SJCRH30 (cell line): ENCODE results near the gene ABCC12. TPM values are rescaled to one million over a fixed set of nuclear protein-coding genes. Genes with fewer than 3 reads are reported as not detected.
"Not testable (repeated sequence)": the region's sequence is repeated elsewhere in the genome, so short reads cannot be mapped to it uniquely, and the experiment has no call there.

Experiments
- DNase-seq, 2 experiments: peaks; one replicate each; pipeline ENCODE4 v3.0.0-alpha.2; 2015 to 2020
- H3K27ac ChIP-seq: fragments of 250-450 bp; sonication (Bioruptor Pico); 2 replicates; pipeline ENCODE4 v1.5.1; 2020; ENCODE audit warnings: mild to moderate bottlenecking, moderate library complexity
- H3K27me3 ChIP-seq: fragments of 250-450 bp; sonication (Bioruptor Pico); 2 replicates; pipeline ENCODE4 v1.5.1; 2020; ENCODE audit warnings: mild to moderate bottlenecking, moderate library complexity
- H3K36me3 ChIP-seq: fragments of 250-450 bp; sonication (Bioruptor Pico); 2 replicates; pipeline ENCODE4 v1.5.1; 2020; ENCODE audit warnings: mild to moderate bottlenecking, moderate library complexity
- H3K4me1 ChIP-seq: fragments of 250-450 bp; sonication (Bioruptor Pico); 2 replicates; pipeline ENCODE4 v1.5.1; 2020; ENCODE audit warnings: mild to moderate bottlenecking, moderate library complexity
- H3K4me3 ChIP-seq: fragments of 250-450 bp; sonication (Bioruptor Pico); 2 replicates; pipeline ENCODE4 v1.5.1; 2020; ENCODE audit warnings: mild to moderate bottlenecking, moderate library complexity
- H3K9me3 ChIP-seq: fragments of 250-450 bp; sonication (Bioruptor Pico); replicated peaks from 2 replicates; pipeline ENCODE4 v1.5.1; 2020; ENCODE audit warnings: mild to moderate bottlenecking, moderate library complexity
- total RNA-seq: library from RNA; depleted of rRNA; stranded (reverse); fragments of >200 nt; shearing (Covaris generic); gene quantifications from 2 replicates; pipeline ENCODE4 v1.2.3, GENCODE V29; 2014; rRNA removed

The ABCC12 gene
- total RNA-seq: not detected in 2 replicates

DNA sequence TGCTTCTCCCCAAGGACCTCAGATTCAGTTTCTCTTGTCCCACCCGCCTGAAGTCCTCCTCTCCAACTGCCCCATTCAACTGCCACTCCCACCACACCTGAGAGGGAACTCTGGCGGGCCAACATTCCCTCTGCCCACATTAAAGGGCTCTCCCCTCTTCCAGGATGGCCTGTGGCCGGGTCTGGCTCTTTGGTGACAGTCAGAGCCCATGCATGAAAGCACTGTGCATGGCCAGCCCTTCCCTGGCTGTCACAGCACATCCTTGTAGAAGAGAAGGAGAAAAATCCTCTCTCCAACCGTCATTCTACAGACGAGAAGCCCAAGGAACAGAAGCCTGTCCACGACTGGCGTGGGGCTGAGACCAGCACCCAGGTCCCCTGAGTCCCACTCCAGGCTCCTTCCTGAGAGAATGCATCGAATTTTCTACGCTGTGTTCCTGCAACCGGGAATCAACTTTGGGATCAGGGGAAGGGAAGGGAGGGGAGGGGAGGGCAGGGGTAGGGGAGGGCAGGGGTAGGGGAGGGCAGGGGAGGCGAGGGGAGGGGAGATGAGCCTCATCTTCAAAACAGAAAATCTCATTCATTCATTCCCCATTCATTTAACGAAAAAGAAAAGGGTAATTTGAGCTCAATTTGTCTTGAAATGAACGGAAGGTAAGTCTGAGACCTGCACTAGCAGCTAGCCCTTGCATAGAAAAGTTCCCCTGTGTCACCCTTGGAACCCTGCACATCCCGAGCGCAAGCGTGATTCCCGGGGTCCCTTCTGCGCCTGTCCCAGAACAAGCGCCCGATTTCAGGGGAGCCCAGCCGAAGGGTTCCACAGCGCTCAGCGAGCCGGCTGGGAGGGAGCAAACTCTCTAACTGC lies at the start of gene ABCC12:
Gene ABCC12 (minus strand): TSS at position 68 of the 864 bp plus-strand sequence. CDS start 9,569 bp downstream, outside the sequence.
- Histone ChIP-seq H3K9me3 (no peaks in the 10 kb centered on the region), H3K4me1 (no peaks in the 10 kb centered on the region), H3K27ac (no peak within 1 kb of the TSS), H3K27me3 (no peaks in the 10 kb centered on the region), H3K36me3 (no peaks in the 10 kb centered on the region), H3K4me3 (no peak within 1 kb of the TSS)
- no peak for DNase-seq

DNA sequence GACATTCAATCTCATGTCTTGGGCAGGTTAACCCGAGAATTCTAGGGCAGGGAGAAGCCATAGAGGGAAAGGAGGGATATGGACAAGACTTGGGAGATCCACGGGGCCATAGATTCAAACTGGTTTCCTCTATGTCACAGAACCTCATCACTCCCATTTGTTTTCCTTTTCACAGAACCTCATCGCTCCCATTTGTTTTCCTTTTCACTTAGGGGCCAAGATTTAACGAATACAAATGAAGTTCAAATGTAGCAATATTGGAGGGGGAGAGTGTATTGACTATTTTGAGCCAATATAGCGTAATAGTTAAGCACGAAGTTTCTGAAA lies 49.0 kb upstream of the ABCC12 start:
- H3K27ac ChIP-seq: no peak overlapping the region
- no peaks in the 10 kb centered on the region for H3K9me3 ChIP-seq
- no peak overlapping the region for H3K4me3 ChIP-seq
- H3K36me3 ChIP-seq: no peaks in the 10 kb centered on the region
- no peaks in the 10 kb centered on the region for H3K4me1 ChIP-seq
- no peak for DNase-seq
- no peaks in the 10 kb centered on the region for H3K27me3 ChIP-seq

DNA sequence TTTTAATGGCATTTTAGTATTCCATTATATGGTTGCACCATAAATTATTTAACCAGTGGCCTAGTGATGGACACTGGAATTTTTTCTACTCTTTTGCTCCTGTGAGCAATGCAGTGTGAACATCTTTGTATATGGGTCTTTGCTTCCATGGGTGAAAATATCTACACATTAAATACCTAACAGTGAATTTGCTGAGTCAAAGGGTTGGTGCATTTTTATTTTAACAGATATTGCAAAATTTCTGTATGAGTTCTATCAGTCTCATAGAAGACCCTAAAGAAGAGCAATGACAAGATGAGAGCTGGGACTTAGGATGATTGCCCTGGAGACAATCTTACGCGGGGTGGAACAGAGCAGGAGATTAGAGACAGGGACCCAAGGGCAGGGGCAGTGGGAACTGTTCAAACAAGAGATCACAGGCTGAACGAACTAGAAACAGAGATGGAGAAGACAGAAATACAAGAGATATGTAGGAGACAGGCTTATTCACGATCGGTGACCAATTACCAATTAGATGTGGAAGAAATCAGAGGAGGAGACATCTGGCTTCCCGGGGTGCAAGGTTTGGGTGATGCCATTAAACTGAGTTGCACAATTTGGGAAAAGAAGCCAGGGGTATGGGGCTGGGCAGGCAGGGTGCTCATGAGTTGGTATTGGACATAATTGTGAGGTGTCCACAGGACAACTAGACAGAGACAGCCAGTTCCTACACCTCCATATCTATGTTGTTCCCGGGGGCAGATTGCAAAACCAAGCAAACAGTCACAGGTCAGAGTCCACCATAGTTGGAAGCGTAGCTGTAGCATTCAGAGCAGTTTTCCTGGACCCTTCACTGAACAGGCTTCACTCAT lies 48.4 kb upstream of the ABCC12 start:
- H3K4me1 ChIP-seq: no peaks in the 10 kb centered on the region
- no peak for DNase-seq

DNA sequence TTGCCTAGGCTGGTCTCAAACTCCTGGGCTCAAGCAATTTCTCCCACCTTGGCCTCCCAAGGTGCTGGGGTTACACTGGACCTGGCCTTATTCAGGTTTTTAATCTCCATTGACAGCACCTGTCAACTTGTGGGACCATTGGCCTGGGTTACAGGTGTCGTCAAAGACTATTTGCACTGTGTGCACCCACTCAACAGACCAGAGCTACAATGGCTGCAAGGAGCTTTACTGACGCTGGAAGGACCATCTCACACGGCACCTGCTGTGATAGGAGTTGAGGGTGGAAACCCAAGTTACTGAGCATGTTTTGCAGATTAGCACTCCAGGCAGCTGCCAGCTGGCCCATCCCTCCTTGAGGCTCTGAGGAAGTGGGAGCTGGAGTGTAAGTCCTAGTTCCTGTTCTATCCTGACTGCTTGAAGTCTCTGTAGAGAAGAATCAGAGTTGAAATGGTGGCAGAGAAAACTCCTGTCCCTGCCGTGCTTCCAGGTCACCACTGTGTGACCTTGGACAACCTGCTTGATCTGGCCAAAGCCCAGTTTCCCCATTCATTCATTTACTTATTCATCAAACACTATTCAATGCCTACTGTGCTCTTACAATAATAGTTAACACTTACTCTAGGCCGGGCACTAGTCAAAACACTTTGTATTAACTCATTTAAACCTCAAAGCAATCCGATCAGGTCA lies 45.9 kb upstream of the ABCC12 start:
- no peaks in the 10 kb centered on the region for H3K27me3 ChIP-seq
- no peaks in the 10 kb centered on the region for H3K9me3 ChIP-seq
- no peak overlapping the region for H3K27ac ChIP-seq
- no peaks in the 10 kb centered on the region for H3K4me1 ChIP-seq
- no peaks in the 10 kb centered on the region for H3K36me3 ChIP-seq
- H3K4me3 ChIP-seq: no peak overlapping the region
- no peak for DNase-seq

More for the DNA sequence above, 48.4 kb upstream of the ABCC12 start:
- Histone ChIP-seq H3K27me3 (no peaks in the 10 kb centered on the region), H3K9me3 (no peaks in the 10 kb centered on the region), H3K4me3 (no peak overlapping the region), H3K27ac (no peak overlapping the region), H3K36me3 (no peaks in the 10 kb centered on the region)

DNA sequence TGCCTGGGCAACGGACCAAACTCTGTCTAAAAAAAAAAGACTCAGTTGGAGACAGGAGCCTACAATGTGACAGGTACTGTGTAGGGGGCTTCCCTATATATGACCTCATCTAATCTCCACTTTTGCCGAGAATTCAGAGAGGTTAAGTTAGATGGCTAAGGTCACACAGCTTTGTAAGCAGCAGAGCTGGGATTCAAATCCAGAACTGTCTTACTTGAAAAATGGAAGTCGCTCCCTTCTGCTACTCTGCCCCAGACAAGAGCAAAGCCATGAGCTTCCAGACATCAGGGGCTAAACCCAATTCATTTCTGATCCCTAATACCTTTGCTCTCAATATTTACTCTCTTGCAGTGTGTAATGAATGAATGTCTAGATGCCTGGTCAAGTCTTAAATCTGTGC lies 41.5 kb upstream of the ABCC12 start:
- DNase-seq: no peak
- no peak overlapping the region for H3K27ac ChIP-seq
- H3K36me3 ChIP-seq: no peaks in the 10 kb centered on the region
- no peaks in the 10 kb centered on the region for H3K9me3 ChIP-seq
- no peak overlapping the region for H3K4me3 ChIP-seq
- no peaks in the 10 kb centered on the region for H3K27me3 ChIP-seq
- H3K4me1 ChIP-seq: no peaks in the 10 kb centered on the region

DNA sequence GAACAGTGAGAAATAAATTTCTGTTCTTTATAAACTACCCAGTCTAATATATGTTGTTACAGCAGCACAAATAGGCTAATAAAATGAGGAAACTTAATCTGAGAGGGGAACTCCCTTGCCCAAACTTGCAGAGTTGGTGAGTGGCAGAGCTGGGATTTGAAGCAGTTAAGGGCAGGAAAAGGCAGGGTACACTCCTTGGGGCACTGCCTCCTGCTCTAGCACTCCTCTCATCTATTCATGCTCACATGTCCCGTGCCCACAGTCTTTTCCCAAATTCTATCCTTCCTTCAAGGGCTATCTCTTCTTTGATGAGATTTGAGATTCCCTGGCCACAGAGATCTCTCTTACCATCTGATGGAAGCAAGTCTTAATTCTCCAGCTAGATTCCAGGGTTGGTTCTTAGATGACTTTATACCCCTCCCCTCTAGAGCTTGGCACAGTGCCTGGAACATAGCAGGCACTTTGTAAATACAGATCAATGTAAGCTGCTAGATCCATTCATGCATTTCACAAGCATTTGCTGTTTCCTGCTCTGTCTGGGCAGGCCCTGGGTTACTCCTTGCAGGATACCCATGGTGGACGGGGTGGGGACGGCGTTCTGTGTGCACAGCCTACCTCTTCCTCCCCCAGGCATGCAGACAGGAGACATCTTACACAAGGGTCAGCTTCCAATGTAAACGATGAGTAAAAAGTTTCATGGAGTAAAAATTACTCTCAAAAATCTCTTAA lies 39.2 kb upstream of the ABCC12 start:
- H3K27me3 ChIP-seq: no peaks in the 10 kb centered on the region
- H3K27ac ChIP-seq: no peak overlapping the region
- no peaks in the 10 kb centered on the region for H3K4me1 ChIP-seq
- H3K9me3 ChIP-seq: no peaks in the 10 kb centered on the region
- H3K36me3 ChIP-seq: no peaks in the 10 kb centered on the region
- DNase-seq: peak in 1 of 2 experiments; percentile 15
- H3K4me3 ChIP-seq: no peak overlapping the region

DNA sequence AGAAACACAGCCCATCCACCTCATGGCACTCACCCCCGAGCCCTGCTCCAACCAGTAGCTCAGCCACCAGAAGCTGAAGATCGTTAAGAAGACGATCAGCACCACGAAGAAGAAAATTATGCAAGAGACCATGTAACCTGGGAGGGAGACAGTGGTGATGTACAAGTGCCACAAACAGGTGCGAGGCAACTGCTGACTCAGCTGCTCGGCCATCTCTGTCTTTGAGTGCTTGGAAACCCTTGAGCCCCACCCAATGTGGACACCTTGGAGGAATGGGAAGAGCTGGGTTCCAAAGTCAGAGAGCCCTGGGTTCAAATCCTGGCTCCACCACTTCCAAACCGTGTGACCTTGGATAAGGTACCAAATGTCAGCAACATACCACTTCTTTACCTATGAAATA lies 38.1 kb upstream of the ABCC12 start:
- Histone ChIP-seq H3K27me3 (no peaks in the 10 kb centered on the region), H3K4me3 (no peak overlapping the region), H3K4me1 (no peaks in the 10 kb centered on the region), H3K27ac (no peak overlapping the region), H3K9me3 (no peaks in the 10 kb centered on the region), H3K36me3 (no peaks in the 10 kb centered on the region)
- no peak for DNase-seq

DNA sequence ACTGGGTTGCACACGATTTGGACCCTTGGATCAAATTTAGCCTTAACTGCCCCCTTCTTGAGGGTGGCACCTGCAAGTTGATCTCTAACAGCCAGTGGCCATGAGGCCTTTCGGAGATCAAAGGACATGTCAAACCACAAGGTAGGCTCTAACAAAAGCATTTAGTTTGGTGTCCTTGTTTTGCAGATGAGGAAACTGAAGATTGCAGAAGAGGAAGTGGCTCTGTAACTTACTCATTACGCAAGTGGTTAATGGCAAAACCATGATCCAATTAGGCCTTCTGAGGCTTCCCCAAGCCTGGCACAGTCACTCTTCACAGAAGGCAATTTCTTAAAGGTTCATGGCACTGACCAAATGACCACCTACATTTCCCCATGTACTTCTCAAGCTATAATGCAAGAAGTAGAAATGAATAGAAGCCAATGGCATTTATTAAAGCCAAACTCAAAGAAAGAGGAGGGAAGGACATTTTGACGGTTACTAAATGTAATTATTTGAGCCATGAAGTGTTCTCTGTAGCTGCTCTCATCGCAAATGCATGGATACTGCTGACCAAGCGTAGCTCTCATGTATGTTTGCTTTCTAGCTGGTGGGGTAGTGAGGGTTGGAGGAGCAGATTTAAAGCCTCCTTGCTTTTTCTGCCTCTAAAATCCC lies 32.8 kb upstream of the ABCC12 start:
- no peaks in the 10 kb centered on the region for H3K27me3 ChIP-seq

DNA sequence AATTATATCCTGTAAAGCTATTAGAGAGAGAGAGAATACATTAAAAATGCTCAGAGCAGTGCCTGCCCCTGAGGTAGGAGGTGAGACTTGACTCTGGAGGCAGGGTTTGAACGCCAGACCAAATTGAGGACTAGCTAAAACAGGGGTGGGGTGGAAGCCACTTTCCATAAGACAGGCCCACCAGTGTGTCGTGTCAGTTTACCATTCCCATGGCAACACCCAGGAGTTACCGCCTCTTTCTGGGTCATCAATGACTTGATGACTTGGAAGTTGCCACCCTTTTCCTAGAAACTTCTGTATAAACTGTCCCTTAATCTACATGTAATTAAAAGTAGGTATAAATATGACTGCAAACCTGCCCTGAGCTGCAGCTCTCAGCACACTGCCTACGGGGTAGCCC lies 32.0 kb upstream of the ABCC12 start:
- Histone ChIP-seq H3K27ac (no peak overlapping the region), H3K9me3 (no peaks in the 10 kb centered on the region), H3K4me3 (no peak overlapping the region), H3K4me1 (no peaks in the 10 kb centered on the region), H3K36me3 (no peaks in the 10 kb centered on the region), H3K27me3 (no peaks in the 10 kb centered on the region)
- DNase-seq: no peak

More for the DNA sequence above, 32.8 kb upstream of the ABCC12 start:
- H3K4me3 ChIP-seq: no peak overlapping the region
- no peaks in the 10 kb centered on the region for H3K4me1 ChIP-seq
- no peak overlapping the region for H3K27ac ChIP-seq
- H3K36me3 ChIP-seq: no peaks in the 10 kb centered on the region
- no peaks in the 10 kb centered on the region for H3K9me3 ChIP-seq
- no peak for DNase-seq

DNA sequence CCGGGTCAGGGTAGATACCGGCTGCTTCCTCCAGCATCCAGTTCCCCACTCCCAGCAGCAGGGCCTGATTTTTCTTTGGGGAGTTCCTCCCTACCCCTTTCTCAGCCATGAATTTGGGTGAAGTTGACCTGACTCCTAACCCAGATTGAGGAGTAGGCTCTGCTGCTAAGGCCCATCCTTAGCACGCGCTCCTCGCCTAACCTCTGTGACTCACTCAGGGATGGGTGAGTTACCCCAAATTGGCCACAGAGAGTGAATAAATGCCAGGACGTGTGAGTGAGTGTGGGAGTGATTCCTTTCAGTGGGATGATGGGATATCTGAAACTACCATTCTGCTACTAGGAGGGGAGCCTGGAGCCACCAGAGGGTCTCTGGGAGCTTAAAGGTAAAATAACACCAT lies 28.9 kb upstream of the ABCC12 start:
- Histone ChIP-seq H3K9me3 (no peaks in the 10 kb centered on the region), H3K27ac (no peak overlapping the region), H3K4me3 (no peak overlapping the region), H3K4me1 (no peaks in the 10 kb centered on the region), H3K27me3 (no peaks in the 10 kb centered on the region), H3K36me3 (no peaks in the 10 kb centered on the region)
- no peak for DNase-seq

DNA sequence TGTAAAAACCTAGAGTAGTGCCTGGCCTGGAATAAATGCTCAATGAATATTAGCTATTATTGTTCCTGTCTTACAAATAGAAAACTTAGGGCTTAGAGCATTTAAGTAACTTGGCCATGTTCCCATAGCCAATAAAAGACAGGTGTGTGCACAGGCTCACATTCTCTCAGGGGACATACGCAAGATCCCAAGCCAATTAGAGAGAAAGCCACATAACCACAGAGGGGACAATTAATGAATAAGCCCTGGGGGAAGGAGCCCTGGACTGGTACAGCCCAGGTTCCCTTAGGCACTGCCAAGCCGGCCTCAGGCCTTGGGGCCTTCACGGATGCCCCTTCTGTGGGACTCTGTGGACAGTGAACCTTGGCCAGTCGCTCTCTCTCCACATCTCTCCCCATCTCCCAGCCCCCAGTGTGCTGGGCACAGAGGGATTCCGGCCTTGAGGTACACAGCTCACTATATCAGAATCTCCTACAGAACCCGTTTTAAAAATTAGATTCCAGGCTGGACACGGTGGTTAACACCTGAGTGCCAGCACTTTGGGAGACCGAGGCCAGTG lies 27.3 kb upstream of the ABCC12 start:
- Histone ChIP-seq H3K4me3 (no peak overlapping the region), H3K27ac (no peak overlapping the region), H3K36me3 (no peaks in the 10 kb centered on the region), H3K9me3 (no peaks in the 10 kb centered on the region), H3K27me3 (no peaks in the 10 kb centered on the region), H3K4me1 (no peaks in the 10 kb centered on the region)
- peak in 1 of 2 experiments; percentile 34 for DNase-seq

DNA sequence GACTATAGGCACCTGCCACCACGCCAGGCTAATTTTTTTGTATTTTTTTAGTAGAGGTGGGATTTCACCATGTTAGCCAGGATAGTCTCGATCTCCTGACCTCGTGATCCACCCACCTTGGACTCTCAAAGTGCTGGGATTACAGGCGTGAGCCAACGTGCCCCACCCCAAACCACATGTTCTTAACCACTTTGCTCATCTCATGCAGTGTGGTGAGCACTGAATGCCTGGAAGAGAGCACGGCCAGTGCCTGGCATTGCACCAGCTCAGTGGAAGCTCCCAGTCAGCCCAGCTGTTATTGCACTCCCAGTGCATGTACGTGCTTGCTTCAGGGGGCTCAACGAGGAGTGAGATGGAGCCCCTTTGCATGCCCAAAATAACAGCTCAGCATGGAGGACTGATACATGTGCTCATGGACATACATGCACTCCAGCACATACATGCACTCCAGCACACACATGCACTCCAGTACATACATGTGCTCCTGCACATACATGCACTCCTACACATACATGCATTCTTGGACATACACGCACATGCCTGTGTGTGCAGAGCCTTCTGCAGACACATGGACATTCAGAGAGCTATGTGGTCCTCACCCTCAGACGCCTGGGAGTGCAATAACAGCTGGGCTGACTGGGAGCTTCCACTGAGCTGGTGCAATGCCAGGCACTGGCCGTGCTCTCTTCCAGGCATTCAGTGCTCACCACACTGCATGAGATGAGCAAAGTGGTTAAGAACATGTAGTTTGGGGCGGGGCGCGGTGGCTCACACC lies 26.1 kb upstream of the ABCC12 start:
- H3K4me1 ChIP-seq, H3K27ac ChIP-seq, H3K36me3 ChIP-seq, H3K9me3 ChIP-seq, DNase-seq, H3K4me3 ChIP-seq, H3K27me3 ChIP-seq: not testable (repeated sequence)

DNA sequence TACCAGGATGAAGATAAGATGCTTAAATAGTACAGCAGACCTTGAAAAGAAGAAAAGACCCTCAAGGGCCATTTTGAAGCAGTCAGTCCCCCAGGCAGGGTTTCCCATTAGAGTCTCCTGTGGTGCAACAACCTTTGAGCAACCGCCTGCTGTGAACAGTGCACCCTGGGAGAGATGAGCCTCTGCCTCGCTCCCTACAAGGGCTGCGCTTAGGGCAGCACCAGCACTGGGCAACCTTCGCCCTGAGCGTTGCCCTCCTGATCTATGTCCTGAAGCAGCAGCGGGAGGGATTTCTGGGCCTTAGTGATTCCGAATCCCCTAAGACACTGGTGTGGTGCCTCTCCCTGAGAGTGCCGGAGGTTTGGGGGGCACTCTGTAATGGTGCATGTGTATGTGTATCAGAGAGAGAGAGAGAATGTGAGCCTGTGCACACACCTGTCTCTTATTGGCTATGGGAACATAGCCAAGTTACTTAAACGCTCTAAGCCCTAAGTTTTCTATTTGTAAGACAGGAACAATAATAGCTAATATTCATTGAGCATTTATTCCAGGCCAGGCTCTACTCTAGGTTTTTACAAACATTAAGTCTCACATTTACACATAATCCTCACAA lies 25.2 kb upstream of the ABCC12 start:
- Histone ChIP-seq H3K4me1 (0 out of 2 replicates have a peak, but pooled peaks cover 3% of the 10 kb centered on the region), H3K4me3 (no peak overlapping the region), H3K27ac (no peak overlapping the region), H3K27me3 (no peaks in the 10 kb centered on the region), H3K9me3 (no peaks in the 10 kb centered on the region), H3K36me3 (no peaks in the 10 kb centered on the region)
- DNase-seq: no peak
